Neural cell (in vitro differentiated cells): ENCODE data around the gene CDK9.

ENCODE experiments used
- EP300 ChIP-seq: fragments of 450-650 bp; conservative IDR thresholded peaks from 2 replicates; pipeline ENCODE4 v1.6.1; 2014; ENCODE audit warnings: antibody characterized with exemption, mild to moderate bottlenecking, moderate library complexity; ENCODE audit not compliant: poor library complexity, severe bottlenecking
- EZH2 ChIP-seq: fragments of 200-600, 300-800 bp; shearing (Covaris generic), sonication (generic); IDR thresholded peaks from 2 replicates; pipeline ENCODE4 v1.6.1; 2014; ENCODE audit warnings: antibody characterized with exemption, low read length, borderline replicate concordance, mild to moderate bottlenecking; ENCODE audit not compliant: insufficient read depth, poor library complexity, severe bottlenecking
- RAD21 ChIP-seq: fragments of 450-650 bp; conservative IDR thresholded peaks from 2 replicates; pipeline ENCODE4 v1.6.1; 2014; ENCODE audit warnings: antibody characterized with exemption, mild to moderate bottlenecking, moderate library complexity
- TF ChIP-seq, protein P1 (sequence below): fragments of 450-650 bp; IDR thresholded peaks from 2 replicates; pipeline ENCODE4 v1.5.1; 2014; ENCODE audit warnings: antibody characterized with exemption, mild to moderate bottlenecking, moderate library complexity; ENCODE audit not compliant: poor library complexity, severe bottlenecking

DNA sequence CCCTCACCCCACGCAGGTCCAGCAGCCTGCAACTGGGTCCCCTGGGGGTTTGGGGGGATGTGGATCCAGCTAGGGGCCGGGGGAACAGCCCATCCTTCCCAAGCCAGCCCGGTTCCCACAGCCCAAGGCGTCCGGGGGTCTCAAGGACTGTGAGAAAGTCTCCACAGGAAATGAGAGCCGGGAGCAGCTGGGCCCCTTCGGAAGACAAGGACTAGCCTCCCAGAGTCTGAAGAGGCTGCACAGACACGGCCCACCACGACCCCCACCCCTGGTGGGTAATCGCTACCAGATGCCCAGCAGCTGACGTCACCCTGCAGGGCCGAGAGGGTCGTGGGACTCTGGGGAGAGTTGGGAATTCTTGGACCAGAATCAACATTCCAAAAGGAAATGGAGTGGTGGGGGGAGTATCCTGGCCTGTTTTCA lies 17.9 kb upstream of the CDK9 start:
- TF ChIP-seq, protein P1, sequence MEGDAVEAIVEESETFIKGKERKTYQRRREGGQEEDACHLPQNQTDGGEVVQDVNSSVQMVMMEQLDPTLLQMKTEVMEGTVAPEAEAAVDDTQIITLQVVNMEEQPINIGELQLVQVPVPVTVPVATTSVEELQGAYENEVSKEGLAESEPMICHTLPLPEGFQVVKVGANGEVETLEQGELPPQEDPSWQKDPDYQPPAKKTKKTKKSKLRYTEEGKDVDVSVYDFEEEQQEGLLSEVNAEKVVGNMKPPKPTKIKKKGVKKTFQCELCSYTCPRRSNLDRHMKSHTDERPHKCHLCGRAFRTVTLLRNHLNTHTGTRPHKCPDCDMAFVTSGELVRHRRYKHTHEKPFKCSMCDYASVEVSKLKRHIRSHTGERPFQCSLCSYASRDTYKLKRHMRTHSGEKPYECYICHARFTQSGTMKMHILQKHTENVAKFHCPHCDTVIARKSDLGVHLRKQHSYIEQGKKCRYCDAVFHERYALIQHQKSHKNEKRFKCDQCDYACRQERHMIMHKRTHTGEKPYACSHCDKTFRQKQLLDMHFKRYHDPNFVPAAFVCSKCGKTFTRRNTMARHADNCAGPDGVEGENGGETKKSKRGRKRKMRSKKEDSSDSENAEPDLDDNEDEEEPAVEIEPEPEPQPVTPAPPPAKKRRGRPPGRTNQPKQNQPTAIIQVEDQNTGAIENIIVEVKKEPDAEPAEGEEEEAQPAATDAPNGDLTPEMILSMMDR, result no peak
- no peak for TF ChIP-seq EP300
- no peak for TF ChIP-seq EZH2
- TF ChIP-seq RAD21, result no peak
